AG10803 (cell line): ENCODE measurements around the gene RBX1.

Experiments used
- DNase-seq: peaks from one replicate; pipeline ENCODE4 v3.0.0; 2010; ENCODE audit warnings: low read depth
- H3K4me3 ChIP-seq: 2 replicates; pipeline ENCODE4 v1.5.1; 2011; ENCODE audit warnings: mild to moderate bottlenecking, low read length, control low read depth
- CTCF ChIP-seq: conservative IDR thresholded peaks from 2 replicates; pipeline ENCODE4 v1.5.1; 2011; ENCODE audit warnings: mild to moderate bottlenecking, low read length, control low read depth, inconsistent platforms

The RBX1 gene

GRCh38 chr22:41022470-41023298, 71.5 kb downstream of the RBX1 start:
- TF ChIP-seq CTCF = no peak
- DNase-seq = peak; percentile 85
- peak overlapping the region; percentile 69 for H3K4me3 ChIP-seq
